GM23338 (cell line): ENCODE measurements around the gene LRP1B. TPM values are rescaled to one million over a fixed set of nuclear protein-coding genes. Genes with fewer than 3 reads are reported as not detected.

ENCODE experiments used
- ATAC-seq: fragments of 200-7000 bp; cut with Tn5 transposase; 3 replicates; pipeline ENCODE4 v1.9.1; 2020
- DNase-seq: peaks from one replicate; pipeline ENCODE4 v3.0.0-alpha.2; 2015; ENCODE audit warnings: low spot score
- H2AFZ ChIP-seq: fragments of 200-600 bp; sonication (generic); 2 replicates; pipeline ENCODE4 v1.8.0; 2016; ENCODE audit warnings: antibody characterized with exemption, mild to moderate bottlenecking, moderate library complexity
- H3F3A ChIP-seq: fragments of 200-600 bp; sonication (generic); replicated peaks from 2 replicates; pipeline ENCODE4 v1.8.0; 2017; ENCODE audit warnings: antibody characterized with exemption, mixed run types, low read depth
- H3K27ac ChIP-seq: fragments of 200-600 bp; sonication (generic); 2 replicates; pipeline ENCODE4 v1.6.1; 2016; ENCODE audit warnings: low read depth
- H3K27me3 ChIP-seq: fragments of 200-600 bp; sonication (generic); 2 replicates; pipeline ENCODE4 v1.8.0; 2016; ENCODE audit warnings: mild to moderate bottlenecking, mixed run types, moderate library complexity; ENCODE audit not compliant: insufficient read depth
- H3K36me3 ChIP-seq: fragments of 200-600 bp; sonication (generic); 2 replicates; pipeline ENCODE4 v1.8.0; 2016; ENCODE audit warnings: mild to moderate bottlenecking; ENCODE audit not compliant: insufficient read depth
- H3K4me1 ChIP-seq: fragments of 200-600 bp; sonication (generic); 2 replicates; pipeline ENCODE4 v1.8.0; 2016; ENCODE audit warnings: mild to moderate bottlenecking, moderate library complexity; ENCODE audit not compliant: insufficient read depth
- H3K4me2 ChIP-seq: fragments of 200-600 bp; sonication (generic); 2 replicates; pipeline ENCODE4 v1.7.1; 2017; ENCODE audit warnings: mixed run types
- H3K4me3 ChIP-seq: fragments of 200-600 bp; sonication (generic); 2 replicates; pipeline ENCODE4 v1.6.1; 2016; ENCODE audit warnings: mixed run types
- H3K79me2 ChIP-seq: fragments of 200-600 bp; sonication (generic); replicated peaks from 2 replicates; pipeline ENCODE4 v1.8.0; 2017; ENCODE audit warnings: mild to moderate bottlenecking; ENCODE audit not compliant: insufficient read depth
- H3K9me2 ChIP-seq: fragments of 200-600 bp; sonication (generic); 2 replicates; pipeline ENCODE4 v1.8.0; 2017; ENCODE audit not compliant: insufficient read depth
- H4K20me1 ChIP-seq: fragments of 200-600 bp; sonication (generic); replicated peaks from 2 replicates; pipeline ENCODE4 v1.8.0; 2017; ENCODE audit warnings: mild to moderate bottlenecking; ENCODE audit not compliant: insufficient read depth
- H3K27ac Mint-ChIP-seq: 2 replicates; pipeline ENCODE4 v1.8.0; 2020; ENCODE audit warnings: inconsistent platforms, mild to moderate bottlenecking, moderate library complexity, mixed read lengths
- H3K27me3 Mint-ChIP-seq: 3 replicates; pipeline ENCODE4 v1.8.0; 2022; ENCODE audit warnings: low read depth, mild to moderate bottlenecking, moderate library complexity, mixed read lengths, inconsistent platforms; ENCODE audit not compliant: insufficient read depth, poor library complexity
- H3K36me3 Mint-ChIP-seq: 3 replicates; pipeline ENCODE4 v1.8.0; 2021; ENCODE audit warnings: low read depth, mild to moderate bottlenecking, inconsistent platforms, moderate library complexity, mixed read lengths
- H3K4me1 Mint-ChIP-seq: 3 replicates; pipeline ENCODE4 v1.8.0; 2020; ENCODE audit warnings: mild to moderate bottlenecking, inconsistent platforms, mixed read lengths
- H3K4me3 Mint-ChIP-seq: 3 replicates; pipeline ENCODE4 v1.8.0; 2021; ENCODE audit warnings: moderate library complexity, mild to moderate bottlenecking, inconsistent platforms, mixed read lengths
- H3K9me3 Mint-ChIP-seq: 3 replicates; pipeline ENCODE4 v1.8.0; 2020; ENCODE audit warnings: moderate library complexity, mild to moderate bottlenecking, inconsistent platforms, mixed read lengths
- CREB1 ChIP-seq: fragments of 250-450 bp; sonication (Bioruptor Pico); IDR thresholded peaks from 2 replicates; pipeline ENCODE4 v1.5.0; 2020; ENCODE audit warnings: low read depth, mild to moderate bottlenecking, moderate library complexity
- CTCF ChIP-seq, 2 experiments: fragments of 200-600 bp in 1 of 2; sonication (generic) in 1 of 2; conservative IDR thresholded peaks; 2 replicates each; pipeline versions ENCODE4 v1.5.1 to v1.6.1; 2016 to 2017; ENCODE audit warnings: antibody characterized with exemption in 2 of 2, low read depth in 2 of 2, mild to moderate bottlenecking in 2 of 2, moderate library complexity in 1 of 2
- ETS1 ChIP-seq: IDR thresholded peaks from 2 replicates; pipeline ENCODE4 v1.6.1; 2016; ENCODE audit warnings: antibody characterized with exemption
- NANOG ChIP-seq: IDR thresholded peaks from 2 replicates; pipeline ENCODE4 v1.6.1; 2016; ENCODE audit warnings: antibody characterized with exemption, borderline replicate concordance
- POLR2AphosphoS5 ChIP-seq: IDR thresholded peaks from 2 replicates; pipeline ENCODE4 v1.6.1; 2016; ENCODE audit warnings: antibody characterized with exemption, low read depth
- REST ChIP-seq: IDR thresholded peaks from one replicate; pipeline ENCODE4 v1.6.1; 2018; ENCODE audit warnings: antibody characterized with exemption; ENCODE audit not compliant: unreplicated experiment
- STAT1 ChIP-seq: IDR thresholded peaks from one replicate; pipeline ENCODE4 v1.6.1; 2016; ENCODE audit warnings: antibody characterized with exemption; ENCODE audit not compliant: unreplicated experiment
- ZNF114 ChIP-seq: fragments of 250-450 bp; sonication (Bioruptor Pico); IDR thresholded peaks from 2 replicates; pipeline ENCODE4 v1.5.0; 2020; ENCODE audit warnings: mild to moderate bottlenecking, moderate library complexity
- ZNF462 ChIP-seq: fragments of 250-450 bp; sonication (Bioruptor Pico); IDR thresholded peaks from 2 replicates; pipeline ENCODE4 v1.5.0; 2020; ENCODE audit warnings: mild to moderate bottlenecking, moderate library complexity
- polyA plus RNA-seq: library from polyadenylated mRNA; unstranded; fragments of >200 nt; fragmentation: Nextera tagmentation; extraction: Ambion mirVana; gene quantifications from 2 replicates; pipeline ENCODE4 v1.2.1, GENCODE V29; 2016
- total RNA-seq: library from RNA; depleted of rRNA; stranded (reverse); fragments of >200 nt; shearing (Covaris generic); gene quantifications from 2 replicates; pipeline ENCODE4 v1.2.3, GENCODE V29; 2014

Gene LRP1B
- total and polyA plus RNA-seq, 2 experiments from 2014 or later = 0.15 to 0.97 TPM

- ATAC-seq (0 out of 3 replicates have a peak, but pooled peaks have one; percentile 34), DNase-seq (peak; percentile 25)
- no peaks in the 10 kb centered on the region for H3K79me2 ChIP-seq
- no peaks in the 10 kb centered on the region for H3F3A ChIP-seq
- H3K27ac ChIP-seq = no peak overlapping the region
- H3K27me3 ChIP-seq = no peaks in the 10 kb centered on the region
- peaks cover 6% of the 10 kb centered on the region for H3K4me1 ChIP-seq
- no peaks in the 10 kb centered on the region for H3K9me2 ChIP-seq
- no peak overlapping the region for H2AFZ ChIP-seq
- Mint-ChIP-seq H3K27ac (no peak overlapping the region), H3K9me3 (no peaks in the 10 kb centered on the region; the same call in 2 of the 3 replicates), H3K4me1 (peaks cover 8% of the 10 kb centered on the region), H3K4me3 (no peak overlapping the region), H3K27me3 (no peaks in the 10 kb centered on the region), H3K36me3 (no peaks in the 10 kb centered on the region)
- H4K20me1 ChIP-seq = no peaks in the 10 kb centered on the region
- TF ChIP-seq REST (no peak), CTCF (conservative IDR thresholded peaks at IDR 0.05; ENCODE audit: low read depth in 2 of 2) (peak in 1 of 2 experiments; percentile 32; a peak in 2 of 4 replicates)
- H3K4me3 ChIP-seq = no peak overlapping the region
- no peaks in the 10 kb centered on the region for H3K36me3 ChIP-seq
- H3K4me2 ChIP-seq = no peak overlapping the region
Observed at GRCh38 chr2:140943867-140944266, 1186.9 kb downstream of the LRP1B start.

- Mint-ChIP-seq H3K27ac (no peak overlapping the region), H3K4me3 (no peak overlapping the region), H3K36me3 (no peaks in the 10 kb centered on the region), H3K9me3 (no peaks in the 10 kb centered on the region; the same call in 2 of the 3 replicates), H3K4me1 (peaks cover 8% of the 10 kb centered on the region), H3K27me3 (no peaks in the 10 kb centered on the region)
- no peak overlapping the region for H3K4me3 ChIP-seq
- no peaks in the 10 kb centered on the region for H3K36me3 ChIP-seq
- no peaks in the 10 kb centered on the region for H3K9me2 ChIP-seq
- H3K27ac ChIP-seq = no peak overlapping the region
- H4K20me1 ChIP-seq = no peaks in the 10 kb centered on the region
- H3K27me3 ChIP-seq = no peaks in the 10 kb centered on the region
- H3K4me2 ChIP-seq = no peak overlapping the region
- no peaks in the 10 kb centered on the region for H3K79me2 ChIP-seq
- DNase-seq (no peak), ATAC-seq (no peak)
- no peak overlapping the region for H2AFZ ChIP-seq
- no peaks in the 10 kb centered on the region for H3F3A ChIP-seq
- H3K4me1 ChIP-seq = peaks cover 6% of the 10 kb centered on the region
- TF ChIP-seq ZNF114 (CRISPR knock-in tag) = no peak
- no peak for TF ChIP-seq ETS1
- TF ChIP-seq STAT1 = no peak
- no peak for TF ChIP-seq NANOG
- no peak for TF ChIP-seq POLR2AphosphoS5
- TF ChIP-seq ZNF462 = no peak
- no peak for TF ChIP-seq CREB1
Observed at GRCh38 chr2:140942284-140942683, 1188.5 kb downstream of the LRP1B start.
